A549 (cell line): Measurements from ENCODE around the gene FBXO41. TPM values are rescaled to one million over a fixed set of nuclear protein-coding genes. Genes with fewer than 3 reads are reported as not detected.

Experiments
- ATAC-seq, 2 experiments: fragments of 200-7000 bp in 1 of 2; fragments of >200 bp in 1 of 2; cut with Nextera tagmentation in 1 of 2; cut with Tn5 transposase in 1 of 2; 3 replicates each; pipeline versions ENCODE4 v1.8.0 to v1.9.1; 2018 to 2020; ENCODE audit warnings: mild to moderate bottlenecking in 1 of 2, moderate library complexity in 1 of 2
- CTCF ChIA-PET: fragments of 300-600 bp; sonication (Branson Sonifier 250); formaldehyde crosslinking; extraction: SDS; loops from one replicate; lab custom pipeline; 2021; ENCODE audit warnings: antibody characterized with exemption, inconsistent platforms; lab: Yijun Ruan, JAX
- POLR2A ChIA-PET: fragments of 350-600 bp; formaldehyde crosslinking; extraction: SDS; loops from one replicate; lab custom pipeline; 2021; ENCODE audit warnings: antibody characterized with exemption, inconsistent platforms; lab: Yijun Ruan, JAX
- DNase-seq, 2 experiments: peaks; one replicate each; pipeline versions ENCODE4 v3.0.0 to v3.0.0-alpha.2; 2011 to 2016; ENCODE audit warnings: low read depth in 1 of 2, low spot score in 1 of 2
- FAIRE-seq: peaks from 2 replicates; lab custom pipeline; 2011; peaks lifted over from hg19 to GRCh38; lab: Jason Lieb, UNC
- H3K27ac ChIP-seq, 2 experiments: fragments of >200 bp; sonication (Bioruptor Twin); formaldehyde crosslinking; 3 replicates each; pipeline ENCODE4 v1.5.1; 2016 to 2017
- H3K4me1 ChIP-seq: fragments of >200 bp; sonication (Bioruptor Twin); formaldehyde crosslinking; 3 replicates; pipeline ENCODE4 v1.6.1; 2016
- H3K4me2 ChIP-seq: fragments of >200 bp; sonication (Bioruptor Twin); formaldehyde crosslinking; 3 replicates; pipeline ENCODE4 v1.6.1; 2016
- H3K4me3 ChIP-seq: fragments of >200 bp; sonication (Bioruptor Twin); formaldehyde crosslinking; 3 replicates; pipeline ENCODE4 v1.5.1; 2016
- H3K9me3 ChIP-seq: fragments of >200 bp; sonication (Bioruptor Twin); formaldehyde crosslinking; 3 replicates; pipeline ENCODE4 v1.6.1; 2016
- BHLHE40 ChIP-seq: IDR thresholded peaks from 2 replicates; pipeline ENCODE4 v1.6.1; 2012; ENCODE audit warnings: low read depth, low read length, inconsistent platforms
- CBX2 ChIP-seq: fragments of 200-600 bp; sonication (generic); IDR thresholded peaks from 2 replicates; pipeline ENCODE4 v1.6.1; 2016; ENCODE audit warnings: low read depth, mild to moderate bottlenecking, borderline replicate concordance
- CBX8 ChIP-seq: fragments of 200-600 bp; sonication (generic); IDR thresholded peaks from 2 replicates; pipeline ENCODE4 v1.6.1; 2016
- EHF ChIP-seq: fragments of 250-450 bp; sonication (Bioruptor Pico); IDR thresholded peaks from 2 replicates; pipeline ENCODE4 v1.5.0; 2020; ENCODE audit warnings: mild to moderate bottlenecking
- EP300 ChIP-seq, 2 experiments: fragments of >200 bp; sonication (Bioruptor Twin); formaldehyde crosslinking; IDR thresholded peaks; 2 replicates in 1 of 2; 3 replicates in 1 of 2; pipeline ENCODE4 v1.6.1; 2016 to 2017
- ESRRA ChIP-seq: fragments of 150-350 bp; IDR thresholded peaks from 2 replicates; pipeline ENCODE4 v1.6.1; 2014; ENCODE audit warnings: mild to moderate bottlenecking, low read length, borderline replicate concordance
- FOSB ChIP-seq: fragments of 250-450 bp; sonication (Bioruptor Pico); IDR thresholded peaks from 2 replicates; pipeline ENCODE4 v1.5.0; 2020; ENCODE audit warnings: mild to moderate bottlenecking, moderate library complexity
- FOSL2 ChIP-seq, 2 experiments: fragments of 450-650 bp in 1 of 2; fragments of >200 bp in 1 of 2; sonication (Bioruptor Twin) in 1 of 2; formaldehyde crosslinking; IDR thresholded peaks; 2 replicates each; pipeline versions ENCODE4 v1.5.0 to v1.6.1; 2016 to 2020; ENCODE audit warnings: mild to moderate bottlenecking in 1 of 2, moderate library complexity in 1 of 2
- FOXS1 ChIP-seq: fragments of 250-450 bp; sonication (Bioruptor Pico); IDR thresholded peaks from 2 replicates; pipeline ENCODE4 v1.5.0; 2020; ENCODE audit warnings: mild to moderate bottlenecking, moderate library complexity
- HDAC2 ChIP-seq: fragments of 200-600 bp; sonication (generic); IDR thresholded peaks from 2 replicates; pipeline ENCODE4 v1.6.1; 2016
- HOXA7 ChIP-seq: fragments of 250-450 bp; sonication (Bioruptor Pico); IDR thresholded peaks from 2 replicates; pipeline ENCODE4 v1.5.0; 2020; ENCODE audit warnings: mild to moderate bottlenecking, moderate library complexity
- HOXB13 ChIP-seq: fragments of 250-450 bp; sonication (Bioruptor Pico); IDR thresholded peaks from 2 replicates; pipeline ENCODE4 v1.5.0; 2020; ENCODE audit warnings: low read depth, mild to moderate bottlenecking, moderate library complexity
- MAFK ChIP-seq: fragments of 450-650 bp; IDR thresholded peaks from 2 replicates; pipeline ENCODE4 v1.6.1; 2014; ENCODE audit not compliant: partially characterized antibody
- PHF8 ChIP-seq: fragments of 200-600 bp; sonication (generic); IDR thresholded peaks from 2 replicates; pipeline ENCODE4 v1.6.1; 2016; ENCODE audit warnings: low read depth, mild to moderate bottlenecking, antibody characterized with exemption, moderate library complexity, borderline replicate concordance
- POLR2A ChIP-seq: IDR thresholded peaks from 2 replicates; pipeline ENCODE4 v1.6.1; 2012; ENCODE audit warnings: mild to moderate bottlenecking, low read length
- RAD21 ChIP-seq, 2 experiments: fragments of >200 bp in 1 of 2; sonication (Bioruptor Twin) in 1 of 2; formaldehyde crosslinking in 1 of 2; IDR thresholded peaks in 1 of 2; conservative IDR thresholded peaks in 1 of 2; 2 replicates in 1 of 2; 3 replicates in 1 of 2; pipeline ENCODE4 v1.6.1; 2012 to 2018; ENCODE audit warnings: inconsistent platforms in 1 of 2
- RARB ChIP-seq: fragments of 250-450 bp; sonication (Bioruptor Pico); IDR thresholded peaks from 2 replicates; pipeline ENCODE4 v1.8.0; 2021; ENCODE audit warnings: mild to moderate bottlenecking, moderate library complexity
- RNF2 ChIP-seq: fragments of 200-600 bp; sonication (generic); IDR thresholded peaks from 2 replicates; pipeline ENCODE4 v1.6.1; 2016; ENCODE audit warnings: low read depth, mild to moderate bottlenecking, antibody characterized with exemption, moderate library complexity, borderline replicate concordance
- ZC3H11A ChIP-seq: fragments of 450-650 bp; IDR thresholded peaks from 2 replicates; pipeline ENCODE4 v1.6.1; 2014; ENCODE audit warnings: antibody characterized with exemption, mild to moderate bottlenecking
- WGBS: methylation state at CpG from one replicate; pipeline ENCODE4 v1.1.6; 2017; ENCODE audit errors: missing lambda C conversion rate; 5-methylcytosine and 5-hydroxymethylcytosine counted together
- polyA minus RNA-seq: library from RNA; depleted of rRNA, polyadenylated mRNA; stranded (reverse); fragments of >200 nt; gene quantifications from 2 replicates; pipeline ENCODE4 v1.2.3, GENCODE V29; 2011; rRNA and poly(A)+ RNA removed
- polyA plus RNA-seq, 4 experiments: library from polyadenylated mRNA; depleted of rRNA in 3 of 4; stranded (reverse); fragments of >200 nt; fragmentation: RNase III in 1 of 4; extraction: RNeasy Plus Mini Kit Qiagen cat#74134 plus additional on column Dnase treatment in 1 of 4; gene quantifications; 2 replicates in 3 of 4; 3 replicates in 1 of 4; pipeline ENCODE4 v1.2.3, GENCODE V29; 2011 to 2017
- TF ChIP-seq, protein P1 (sequence below): IDR thresholded peaks from 2 replicates; pipeline ENCODE4 v1.6.1; 2012
- TF ChIP-seq, protein P2 (sequence below): fragments of 150-350 bp; IDR thresholded peaks from 2 replicates; pipeline ENCODE4 v1.6.1; 2014; ENCODE audit warnings: low read depth, mild to moderate bottlenecking, low read length
- TF ChIP-seq, protein P3 (sequence below): fragments of 200-600 bp; sonication (generic); IDR thresholded peaks from 2 replicates; pipeline ENCODE4 v1.6.1; 2016; ENCODE audit warnings: antibody characterized with exemption, mild to moderate bottlenecking, moderate library complexity
- TF ChIP-seq, protein P4 (sequence below): IDR thresholded peaks from 2 replicates; pipeline ENCODE4 v1.6.1; 2012

Gene FBXO41, protein sequence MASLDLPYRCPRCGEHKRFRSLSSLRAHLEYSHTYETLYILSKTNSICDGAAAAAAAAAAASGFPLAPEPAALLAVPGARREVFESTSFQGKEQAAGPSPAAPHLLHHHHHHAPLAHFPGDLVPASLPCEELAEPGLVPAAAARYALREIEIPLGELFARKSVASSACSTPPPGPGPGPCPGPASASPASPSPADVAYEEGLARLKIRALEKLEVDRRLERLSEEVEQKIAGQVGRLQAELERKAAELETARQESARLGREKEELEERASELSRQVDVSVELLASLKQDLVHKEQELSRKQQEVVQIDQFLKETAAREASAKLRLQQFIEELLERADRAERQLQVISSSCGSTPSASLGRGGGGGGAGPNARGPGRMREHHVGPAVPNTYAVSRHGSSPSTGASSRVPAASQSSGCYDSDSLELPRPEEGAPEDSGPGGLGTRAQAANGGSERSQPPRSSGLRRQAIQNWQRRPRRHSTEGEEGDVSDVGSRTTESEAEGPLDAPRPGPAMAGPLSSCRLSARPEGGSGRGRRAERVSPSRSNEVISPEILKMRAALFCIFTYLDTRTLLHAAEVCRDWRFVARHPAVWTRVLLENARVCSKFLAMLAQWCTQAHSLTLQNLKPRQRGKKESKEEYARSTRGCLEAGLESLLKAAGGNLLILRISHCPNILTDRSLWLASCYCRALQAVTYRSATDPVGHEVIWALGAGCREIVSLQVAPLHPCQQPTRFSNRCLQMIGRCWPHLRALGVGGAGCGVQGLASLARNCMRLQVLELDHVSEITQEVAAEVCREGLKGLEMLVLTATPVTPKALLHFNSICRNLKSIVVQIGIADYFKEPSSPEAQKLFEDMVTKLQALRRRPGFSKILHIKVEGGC
- polyA plus RNA-seq (2011; rRNA removed) (3.2 and 4.8 TPM in 2 replicates), polyA plus RNA-seq (2017; fragmentation: RNase III; extraction: RNeasy Plus Mini Kit Qiagen cat#74134 plus additional on column Dnase treatment) (5.0 to 7.0 TPM (median 6.4 TPM) in 3 replicates), polyA minus RNA-seq (4.7 and 5.1 TPM in 2 replicates)
- polyA plus RNA-seq (2012; cell fraction: cytosol; rRNA removed), result 2.9 and 4.4 TPM in 2 replicates
- polyA plus RNA-seq (2012; cell fraction: nucleus; rRNA removed), result 12.7 and 13.0 TPM in 2 replicates

DNA sequence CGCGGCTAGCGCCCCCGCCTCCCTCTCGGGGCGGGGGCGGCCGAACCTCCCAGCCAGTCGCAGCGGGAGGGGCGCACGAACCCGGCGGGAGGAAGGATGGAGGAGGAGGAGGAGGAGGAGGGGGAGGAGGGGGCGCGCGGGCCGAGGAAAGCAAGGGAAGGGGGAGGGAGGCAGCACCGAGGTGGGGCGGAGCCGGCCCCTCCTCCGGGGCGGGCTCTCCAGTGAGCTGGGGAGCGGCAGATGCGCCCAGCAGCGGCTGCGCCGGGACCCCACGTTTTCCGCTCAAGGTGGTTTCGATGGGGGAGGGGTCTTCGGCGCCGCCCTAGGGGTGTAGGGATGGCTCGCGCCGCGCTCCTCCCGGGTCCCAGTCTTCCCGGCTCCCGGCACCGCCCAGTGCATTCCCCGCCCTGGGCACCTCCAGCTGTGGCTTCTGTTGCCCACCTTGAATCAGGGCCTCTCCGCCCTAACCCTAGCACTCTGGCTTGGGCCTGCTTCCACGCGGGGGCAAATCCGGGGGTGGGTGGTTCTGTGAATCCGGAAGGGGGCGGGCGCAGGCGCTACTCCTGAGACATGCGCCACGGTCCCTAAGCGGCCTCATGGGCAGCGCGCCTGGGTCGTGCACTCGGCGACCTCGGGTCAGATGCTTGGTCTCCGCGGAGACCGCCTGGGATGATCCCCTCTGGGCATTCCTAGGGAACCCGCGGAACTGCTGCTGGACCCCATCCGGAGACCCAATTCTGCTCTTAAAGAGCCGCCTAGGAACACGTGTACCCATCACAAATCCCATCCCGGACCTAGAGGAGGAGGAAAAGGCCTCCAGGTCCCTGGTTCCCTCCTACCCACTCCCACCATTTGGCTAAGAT is at the start of gene FBXO41:
Gene FBXO41, minus strand, starts transcription at position 183 of the 863 bp plus-strand sequence. CDS start 14,848 bp downstream, outside the sequence.
- 45% methylated on average over 8 of the region's 69 CpGs for WGBS
- Histone ChIP-seq H3K27ac (peak within 1 kb of the TSS; percentile 78 to 90), H3K4me2 (peak within 1 kb of the TSS; percentile 81), H3K4me1 (peaks cover 12% of the 10 kb centered on the region; the same call in 1 of the 3 replicates), H3K9me3 (no peaks in the 10 kb centered on the region), H3K4me3 (peak within 1 kb of the TSS; percentile 77)
- POLR2A ChIA-PET, result interaction anchor here (0.8 kb wide), 1 partner anchor 51 kb away, joined by 3 read pairs; the partner anchor contains the start of gene PRADC1
- DNase-seq (peak; percentile 48 to 56), ATAC-seq (peak; percentile 73 to 89), FAIRE-seq (no peak)
- TF ChIP-seq RARB (CRISPR knock-in tag), result no peak
- TF ChIP-seq EP300 (IDR thresholded peaks at IDR 0.05), result no peak
- TF ChIP-seq, protein P1, sequence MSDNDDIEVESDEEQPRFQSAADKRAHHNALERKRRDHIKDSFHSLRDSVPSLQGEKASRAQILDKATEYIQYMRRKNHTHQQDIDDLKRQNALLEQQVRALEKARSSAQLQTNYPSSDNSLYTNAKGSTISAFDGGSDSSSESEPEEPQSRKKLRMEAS, result peak; percentile 65
- TF ChIP-seq PHF8, result peak; percentile 66; the same call in 1 of the 2 replicates
- 0 out of 2 replicates have a peak, but pooled peaks have one; percentile 24 for TF ChIP-seq POLR2A
- TF ChIP-seq, protein P2, sequence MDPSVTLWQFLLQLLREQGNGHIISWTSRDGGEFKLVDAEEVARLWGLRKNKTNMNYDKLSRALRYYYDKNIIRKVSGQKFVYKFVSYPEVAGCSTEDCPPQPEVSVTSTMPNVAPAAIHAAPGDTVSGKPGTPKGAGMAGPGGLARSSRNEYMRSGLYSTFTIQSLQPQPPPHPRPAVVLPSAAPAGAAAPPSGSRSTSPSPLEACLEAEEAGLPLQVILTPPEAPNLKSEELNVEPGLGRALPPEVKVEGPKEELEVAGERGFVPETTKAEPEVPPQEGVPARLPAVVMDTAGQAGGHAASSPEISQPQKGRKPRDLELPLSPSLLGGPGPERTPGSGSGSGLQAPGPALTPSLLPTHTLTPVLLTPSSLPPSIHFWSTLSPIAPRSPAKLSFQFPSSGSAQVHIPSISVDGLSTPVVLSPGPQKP, result no peak
- TF ChIP-seq BHLHE40, result no peak
- CTCF ChIA-PET, result no interaction called here

DNA sequence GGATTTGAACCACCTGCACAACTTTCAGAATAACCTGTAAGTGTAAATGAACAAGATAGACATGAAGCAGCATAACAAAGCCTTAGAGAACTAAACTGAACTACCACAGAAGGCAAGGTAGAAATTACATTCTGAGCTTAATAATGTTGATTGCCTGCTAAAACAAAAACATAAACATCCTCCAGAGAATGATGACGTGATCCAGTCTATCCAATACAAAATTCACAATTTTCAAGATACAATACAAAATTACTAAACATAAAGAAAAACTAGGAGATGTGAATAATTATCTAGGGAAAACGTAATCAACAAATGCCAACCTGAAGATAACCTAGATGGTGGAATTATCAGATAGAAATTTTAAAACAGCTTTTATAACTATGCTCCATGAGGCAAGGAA is 49.8 kb upstream of the FBXO41 start:
- WGBS, result 2% methylated on average over 2 of the region's 2 CpGs
- peaks cover 8% of the 10 kb centered on the region; the same call in 1 of the 3 replicates for H3K9me3 ChIP-seq
- POLR2A ChIA-PET, result no interaction called here
- FAIRE-seq (peak; percentile 13), ATAC-seq (no peak), DNase-seq (no peak)
- no peaks in the 10 kb centered on the region for H3K4me1 ChIP-seq
- H3K4me2 ChIP-seq, result no peak overlapping the region
- H3K4me3 ChIP-seq, result no peak overlapping the region
- CTCF ChIA-PET, result interaction anchor here (0.9 kb wide), 1 partner anchor 10 kb away, joined by 3 read pairs; no protein-coding TSS in a partner anchor
- H3K27ac ChIP-seq, result no peak overlapping the region
- TF ChIP-seq EHF (no peak), HDAC2 (no peak), EP300 (IDR thresholded peaks at IDR 0.05) (no peak), ZC3H11A (no peak), FOXS1 (CRISPR knock-in tag) (no peak), ESRRA (no peak), BHLHE40 (no peak), CBX8 (no peak), FOSB (CRISPR knock-in tag) (no peak), HOXA7 (no peak), MAFK (no peak), FOSL2 (IDR thresholded peaks at IDR 0.05) (no peak), FOSL2 (CRISPR knock-in tag; IDR thresholded peaks at IDR 0.05) (no peak), RAD21 (conservative IDR thresholded peaks at IDR 0.05 in 1 of 2, IDR thresholded peaks at IDR 0.05 in 1 of 2) (no peak), CBX2 (no peak), RNF2 (no peak), HOXB13 (CRISPR knock-in tag) (no peak)
- TF ChIP-seq, protein P3, sequence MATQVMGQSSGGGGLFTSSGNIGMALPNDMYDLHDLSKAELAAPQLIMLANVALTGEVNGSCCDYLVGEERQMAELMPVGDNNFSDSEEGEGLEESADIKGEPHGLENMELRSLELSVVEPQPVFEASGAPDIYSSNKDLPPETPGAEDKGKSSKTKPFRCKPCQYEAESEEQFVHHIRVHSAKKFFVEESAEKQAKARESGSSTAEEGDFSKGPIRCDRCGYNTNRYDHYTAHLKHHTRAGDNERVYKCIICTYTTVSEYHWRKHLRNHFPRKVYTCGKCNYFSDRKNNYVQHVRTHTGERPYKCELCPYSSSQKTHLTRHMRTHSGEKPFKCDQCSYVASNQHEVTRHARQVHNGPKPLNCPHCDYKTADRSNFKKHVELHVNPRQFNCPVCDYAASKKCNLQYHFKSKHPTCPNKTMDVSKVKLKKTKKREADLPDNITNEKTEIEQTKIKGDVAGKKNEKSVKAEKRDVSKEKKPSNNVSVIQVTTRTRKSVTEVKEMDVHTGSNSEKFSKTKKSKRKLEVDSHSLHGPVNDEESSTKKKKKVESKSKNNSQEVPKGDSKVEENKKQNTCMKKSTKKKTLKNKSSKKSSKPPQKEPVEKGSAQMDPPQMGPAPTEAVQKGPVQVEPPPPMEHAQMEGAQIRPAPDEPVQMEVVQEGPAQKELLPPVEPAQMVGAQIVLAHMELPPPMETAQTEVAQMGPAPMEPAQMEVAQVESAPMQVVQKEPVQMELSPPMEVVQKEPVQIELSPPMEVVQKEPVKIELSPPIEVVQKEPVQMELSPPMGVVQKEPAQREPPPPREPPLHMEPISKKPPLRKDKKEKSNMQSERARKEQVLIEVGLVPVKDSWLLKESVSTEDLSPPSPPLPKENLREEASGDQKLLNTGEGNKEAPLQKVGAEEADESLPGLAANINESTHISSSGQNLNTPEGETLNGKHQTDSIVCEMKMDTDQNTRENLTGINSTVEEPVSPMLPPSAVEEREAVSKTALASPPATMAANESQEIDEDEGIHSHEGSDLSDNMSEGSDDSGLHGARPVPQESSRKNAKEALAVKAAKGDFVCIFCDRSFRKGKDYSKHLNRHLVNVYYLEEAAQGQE, result no peak
- TF ChIP-seq, protein P4, sequence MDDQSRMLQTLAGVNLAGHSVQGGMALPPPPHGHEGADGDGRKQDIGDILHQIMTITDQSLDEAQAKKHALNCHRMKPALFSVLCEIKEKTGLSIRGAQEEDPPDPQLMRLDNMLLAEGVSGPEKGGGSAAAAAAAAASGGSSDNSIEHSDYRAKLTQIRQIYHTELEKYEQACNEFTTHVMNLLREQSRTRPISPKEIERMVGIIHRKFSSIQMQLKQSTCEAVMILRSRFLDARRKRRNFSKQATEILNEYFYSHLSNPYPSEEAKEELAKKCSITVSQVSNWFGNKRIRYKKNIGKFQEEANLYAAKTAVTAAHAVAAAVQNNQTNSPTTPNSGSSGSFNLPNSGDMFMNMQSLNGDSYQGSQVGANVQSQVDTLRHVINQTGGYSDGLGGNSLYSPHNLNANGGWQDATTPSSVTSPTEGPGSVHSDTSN, result no peak
